ACC112 (cell line): Measurements from ENCODE around the gene CARMIL1.

ENCODE experiments used
- H2AFZ ChIP-seq: fragments of 200-600 bp; sonication (generic); one replicate; pipeline ENCODE4 v1.6.0; 2017; ENCODE audit warnings: antibody characterized with exemption, low read length; ENCODE audit not compliant: unreplicated experiment
- H3K27ac ChIP-seq: fragments of 200-600 bp; sonication (generic); 2 replicates; pipeline ENCODE4 v1.5.1; 2014; ENCODE audit warnings: low read depth, mild to moderate bottlenecking, antibody characterized with exemption, low read length, moderate library complexity
- H3K27me3 ChIP-seq: fragments of 200-600 bp; sonication (generic); 2 replicates; pipeline ENCODE4 v1.6.1; 2014; ENCODE audit warnings: mild to moderate bottlenecking, antibody characterized with exemption, low read length, moderate library complexity, mixed read lengths; ENCODE audit not compliant: insufficient read depth
- H3K36me3 ChIP-seq: fragments of 200-600 bp; sonication (generic); 2 replicates; pipeline ENCODE4 v1.6.1; 2016; ENCODE audit warnings: mild to moderate bottlenecking, antibody characterized with exemption, low read length, moderate library complexity, mixed read lengths; ENCODE audit not compliant: insufficient read depth
- H3K4me1 ChIP-seq: fragments of 200-600 bp; sonication (generic); one replicate; pipeline ENCODE4 v1.6.1; 2016; ENCODE audit warnings: low read length, mixed read lengths; ENCODE audit not compliant: insufficient read depth, unreplicated experiment, control insufficient read depth
- H3K4me3 ChIP-seq: fragments of 200-600 bp; sonication (generic); 2 replicates; pipeline ENCODE4 v1.5.1; 2014; ENCODE audit warnings: mild to moderate bottlenecking, low read depth, low read length
- H3K79me2 ChIP-seq: fragments of 200-600 bp; sonication (generic); one replicate; pipeline ENCODE4 v1.6.0; 2016; ENCODE audit warnings: low read length; ENCODE audit not compliant: control insufficient read depth, unreplicated experiment, insufficient read depth

The CARMIL1 gene

GRCh38 chr6:25641377-25641776, 362.2 kb downstream of the CARMIL1 start:
- no peak overlapping the region for H3K4me3 ChIP-seq
- H3K79me2 ChIP-seq: no peaks in the 10 kb centered on the region
- H3K36me3 ChIP-seq: no peaks in the 10 kb centered on the region
- H3K27ac ChIP-seq: no peak overlapping the region
- H2AFZ ChIP-seq: no peak overlapping the region
- peaks cover 88% of the 10 kb centered on the region for H3K27me3 ChIP-seq
- no peaks in the 10 kb centered on the region for H3K4me1 ChIP-seq

GRCh38 chr6:25641940-25642666, 362.9 kb downstream of the CARMIL1 start:
- no peaks in the 10 kb centered on the region for H3K36me3 ChIP-seq
- no peak overlapping the region for H3K4me3 ChIP-seq
- H3K27ac ChIP-seq: no peak overlapping the region
- H2AFZ ChIP-seq: no peak overlapping the region
- H3K27me3 ChIP-seq: peaks cover 89% of the 10 kb centered on the region
- H3K79me2 ChIP-seq: no peaks in the 10 kb centered on the region
- H3K4me1 ChIP-seq: no peaks in the 10 kb centered on the region

GRCh38 chr6:25642667-25643328, 363.6 kb downstream of the CARMIL1 start:
- Histone ChIP-seq H3K4me3 (no peak overlapping the region), H3K36me3 (no peaks in the 10 kb centered on the region), H3K79me2 (no peaks in the 10 kb centered on the region), H3K4me1 (no peaks in the 10 kb centered on the region), H3K27me3 (peaks cover 86% of the 10 kb centered on the region), H3K27ac (no peak overlapping the region), H2AFZ (no peak overlapping the region)

- Histone ChIP-seq H3K4me3 (no peak overlapping the region), H2AFZ (no peak overlapping the region), H3K4me1 (no peaks in the 10 kb centered on the region), H3K79me2 (no peaks in the 10 kb centered on the region), H3K27ac (no peak overlapping the region), H3K27me3 (peaks cover 92% of the 10 kb centered on the region), H3K36me3 (no peaks in the 10 kb centered on the region)
Observed at GRCh38 chr6:25645916-25646315, 366.7 kb downstream of the CARMIL1 start.

- Histone ChIP-seq H2AFZ (no peak overlapping the region), H3K36me3 (no peaks in the 10 kb centered on the region), H3K4me1 (no peaks in the 10 kb centered on the region), H3K4me3 (no peak overlapping the region), H3K79me2 (no peaks in the 10 kb centered on the region), H3K27me3 (peaks cover 92% of the 10 kb centered on the region), H3K27ac (no peak overlapping the region)
Observed at GRCh38 chr6:25649611-25650010, 370.4 kb downstream of the CARMIL1 start.

GRCh38 chr6:25652007-25652515, 372.9 kb downstream of the CARMIL1 start, which contains the start of gene SCGN:
SCGN (plus strand) TSS chr6:25652215; CDS start chr6:25652404, 189 bp downstream.
- Histone ChIP-seq H2AFZ (no peak within 1 kb of the TSS), H3K4me1 (no peaks in the 10 kb centered on the region), H3K27me3 (peaks cover 94% of the 10 kb centered on the region), H3K27ac (no peak within 1 kb of the TSS), H3K79me2 (no peaks in the 10 kb centered on the region), H3K4me3 (no peak within 1 kb of the TSS), H3K36me3 (no peaks in the 10 kb centered on the region)

GRCh38 chr6:25655723-25656122, 376.5 kb downstream of the CARMIL1 start:
- H3K4me3 ChIP-seq: no peak overlapping the region
- no peak overlapping the region for H2AFZ ChIP-seq
- H3K36me3 ChIP-seq: no peaks in the 10 kb centered on the region
- peaks cover 83% of the 10 kb centered on the region for H3K27me3 ChIP-seq
- H3K4me1 ChIP-seq: peaks cover 5% of the 10 kb centered on the region
- no peak overlapping the region for H3K27ac ChIP-seq
- H3K79me2 ChIP-seq: no peaks in the 10 kb centered on the region

- H3K27ac ChIP-seq: no peak overlapping the region
- no peaks in the 10 kb centered on the region for H3K36me3 ChIP-seq
- no peaks in the 10 kb centered on the region for H3K79me2 ChIP-seq
- no peak overlapping the region for H2AFZ ChIP-seq
- peaks cover 7% of the 10 kb centered on the region for H3K4me1 ChIP-seq
- no peak overlapping the region for H3K4me3 ChIP-seq
- peaks cover 70% of the 10 kb centered on the region for H3K27me3 ChIP-seq
Observed at GRCh38 chr6:25659633-25660368, 380.6 kb downstream of the CARMIL1 start.

GRCh38 chr6:25660512-25660911, 381.3 kb downstream of the CARMIL1 start:
- Histone ChIP-seq H3K4me3 (no peak overlapping the region), H3K4me1 (peaks cover 7% of the 10 kb centered on the region), H2AFZ (no peak overlapping the region), H3K27ac (no peak overlapping the region), H3K36me3 (no peaks in the 10 kb centered on the region), H3K27me3 (peaks cover 69% of the 10 kb centered on the region), H3K79me2 (no peaks in the 10 kb centered on the region)

GRCh38 chr6:25661129-25661779, 382.1 kb downstream of the CARMIL1 start:
- H3K36me3 ChIP-seq: no peaks in the 10 kb centered on the region
- H3K27ac ChIP-seq: no peak overlapping the region
- H3K4me3 ChIP-seq: no peak overlapping the region
- peaks cover 7% of the 10 kb centered on the region for H3K4me1 ChIP-seq
- H3K27me3 ChIP-seq: peaks cover 64% of the 10 kb centered on the region
- no peak overlapping the region for H2AFZ ChIP-seq
- H3K79me2 ChIP-seq: no peaks in the 10 kb centered on the region
